Bronchial epithelial cell (primary cell): ENCODE data around the gene DNPH1. TPM values are rescaled to one million over a fixed set of nuclear protein-coding genes. Genes with fewer than 3 reads are reported as not detected.

Source experiments
- DNase-seq: peaks from one replicate; pipeline ENCODE4 v3.0.0-alpha.2; 2010; ENCODE audit warnings: low read depth
- FAIRE-seq: peaks from 2 replicates; lab custom pipeline; 2011; peaks lifted over from hg19 to GRCh38; lab: Jason Lieb, UNC
- H3K27me3 ChIP-seq: 2 replicates; pipeline ENCODE4 v1.5.1; 2011; ENCODE audit warnings: low read length; ENCODE audit not compliant: control insufficient read depth, insufficient read depth
- H3K36me3 ChIP-seq: 2 replicates; pipeline ENCODE4 v1.5.1; 2011; ENCODE audit warnings: low read length; ENCODE audit not compliant: control insufficient read depth, insufficient read depth
- H3K4me3 ChIP-seq: 2 replicates; pipeline ENCODE4 v1.5.1; 2011; ENCODE audit warnings: mild to moderate bottlenecking, low read depth, low read length, control low read depth
- total RNA-seq: library from RNA; depleted of rRNA; stranded (reverse); fragments of >200 nt; gene quantifications from 2 replicates; pipeline ENCODE4 v1.2.1, GENCODE V29; 2014
- TF ChIP-seq, protein P1 (sequence below): IDR thresholded peaks from 2 replicates; pipeline ENCODE4 v1.5.1; 2011; ENCODE audit warnings: mild to moderate bottlenecking, moderate library complexity, low read length, control low read depth, inconsistent platforms; ENCODE audit not compliant: insufficient read depth, severe bottlenecking

The DNPH1 gene
- total RNA-seq, 1 donor from 2014 or later = 59.8 TPM

DNA sequence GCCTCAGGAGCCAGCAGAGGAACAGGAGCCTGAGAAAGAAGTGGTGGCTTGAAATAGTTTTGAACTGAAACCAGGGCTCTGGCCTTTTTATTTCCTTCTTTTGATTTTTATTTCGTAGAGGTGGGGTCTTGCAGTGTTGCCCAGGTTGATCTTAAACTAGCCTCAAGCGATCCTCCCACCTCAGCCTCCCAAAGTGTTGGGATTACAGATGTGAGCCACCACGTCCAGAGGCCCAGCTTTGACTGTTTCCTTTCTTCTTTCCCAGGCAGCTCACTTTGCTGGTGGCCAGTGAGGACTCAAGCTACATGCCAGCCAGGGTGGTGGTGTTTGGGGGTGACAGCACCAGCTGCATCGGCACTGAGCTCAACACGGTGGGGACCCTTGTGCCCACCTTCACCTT lies 26.8 kb downstream of the DNPH1 start:
- H3K4me3 ChIP-seq = no peak overlapping the region
- FAIRE-seq = no peak
- H3K36me3 ChIP-seq = peaks cover 32% of the 10 kb centered on the region
- TF ChIP-seq, protein P1, sequence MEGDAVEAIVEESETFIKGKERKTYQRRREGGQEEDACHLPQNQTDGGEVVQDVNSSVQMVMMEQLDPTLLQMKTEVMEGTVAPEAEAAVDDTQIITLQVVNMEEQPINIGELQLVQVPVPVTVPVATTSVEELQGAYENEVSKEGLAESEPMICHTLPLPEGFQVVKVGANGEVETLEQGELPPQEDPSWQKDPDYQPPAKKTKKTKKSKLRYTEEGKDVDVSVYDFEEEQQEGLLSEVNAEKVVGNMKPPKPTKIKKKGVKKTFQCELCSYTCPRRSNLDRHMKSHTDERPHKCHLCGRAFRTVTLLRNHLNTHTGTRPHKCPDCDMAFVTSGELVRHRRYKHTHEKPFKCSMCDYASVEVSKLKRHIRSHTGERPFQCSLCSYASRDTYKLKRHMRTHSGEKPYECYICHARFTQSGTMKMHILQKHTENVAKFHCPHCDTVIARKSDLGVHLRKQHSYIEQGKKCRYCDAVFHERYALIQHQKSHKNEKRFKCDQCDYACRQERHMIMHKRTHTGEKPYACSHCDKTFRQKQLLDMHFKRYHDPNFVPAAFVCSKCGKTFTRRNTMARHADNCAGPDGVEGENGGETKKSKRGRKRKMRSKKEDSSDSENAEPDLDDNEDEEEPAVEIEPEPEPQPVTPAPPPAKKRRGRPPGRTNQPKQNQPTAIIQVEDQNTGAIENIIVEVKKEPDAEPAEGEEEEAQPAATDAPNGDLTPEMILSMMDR = no peak
- DNase-seq = no peak
- H3K27me3 ChIP-seq = no peaks in the 10 kb centered on the region

DNA sequence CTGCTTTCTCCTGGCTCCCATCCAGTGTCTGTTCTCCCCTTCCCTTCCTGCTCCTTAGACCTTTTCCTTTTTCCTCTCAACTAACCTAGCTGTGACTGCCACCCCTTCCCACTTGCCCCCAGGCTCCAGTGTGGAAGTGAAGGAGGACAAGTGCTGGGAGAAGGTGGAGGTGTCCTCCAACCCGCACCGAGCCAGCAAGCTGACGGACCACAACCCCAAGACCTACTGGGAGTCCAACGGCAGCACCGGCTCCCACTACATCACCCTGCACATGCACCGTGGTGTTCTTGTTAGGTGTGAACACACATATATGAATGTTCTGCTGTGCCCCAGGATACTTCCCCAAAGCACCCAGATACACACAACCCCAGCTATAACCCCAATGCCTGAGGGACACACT lies 28.7 kb downstream of the DNPH1 start:
- DNase-seq (no peak), FAIRE-seq (no peak)
- Histone ChIP-seq H3K27me3 (no peaks in the 10 kb centered on the region), H3K36me3 (peaks cover 33% of the 10 kb centered on the region), H3K4me3 (no peak overlapping the region)
- TF ChIP-seq, protein P1 = no peak

DNA sequence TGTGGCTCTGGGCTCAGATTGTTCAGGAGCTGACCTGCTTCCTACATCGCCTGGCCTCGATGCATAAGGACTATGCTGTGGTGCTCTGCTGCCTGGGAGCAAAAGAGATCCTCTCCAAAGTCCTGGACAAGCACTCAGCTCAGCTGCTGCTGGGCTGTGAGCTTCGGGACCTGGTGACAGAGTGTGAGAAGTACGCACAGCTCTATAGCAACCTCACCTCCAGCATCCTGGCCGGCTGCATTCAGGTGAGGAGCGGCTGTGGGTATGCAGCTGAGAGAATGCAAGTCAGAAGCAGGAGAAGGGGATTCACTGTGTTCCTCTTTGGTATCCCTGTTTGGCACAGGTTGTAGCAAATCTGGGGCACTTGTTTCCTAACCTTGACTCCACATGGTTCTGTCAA lies 29.4 kb downstream of the DNPH1 start:
- Histone ChIP-seq H3K4me3 (no peak overlapping the region), H3K27me3 (no peaks in the 10 kb centered on the region), H3K36me3 (peaks cover 32% of the 10 kb centered on the region)
- TF ChIP-seq, protein P1 = no peak
- DNase-seq = no peak
- FAIRE-seq = no peak

DNA sequence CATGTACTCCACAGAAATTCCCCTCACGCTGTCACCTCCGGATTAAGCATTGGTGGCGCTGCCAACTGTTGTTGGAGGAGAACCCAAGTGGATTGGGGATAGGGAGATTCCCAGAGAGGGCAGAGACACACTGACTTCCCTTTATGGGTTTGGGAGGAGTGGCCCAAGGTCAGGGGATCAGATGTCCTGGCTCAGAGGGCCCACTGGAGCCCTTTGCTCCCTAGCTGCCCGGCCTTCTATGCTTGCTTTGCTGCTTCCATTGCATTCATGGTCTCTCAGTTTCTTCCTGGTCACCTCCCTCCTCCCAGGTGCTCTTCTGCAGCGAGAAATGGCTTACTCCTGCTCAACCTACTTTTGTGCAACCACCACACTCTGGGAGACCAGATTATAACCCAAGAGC lies 32.9 kb downstream of the DNPH1 start:
- Histone ChIP-seq H3K36me3 (peaks cover 23% of the 10 kb centered on the region), H3K27me3 (no peaks in the 10 kb centered on the region), H3K4me3 (no peak overlapping the region)
- TF ChIP-seq, protein P1 = no peak
- no peak for FAIRE-seq
- no peak for DNase-seq

DNA sequence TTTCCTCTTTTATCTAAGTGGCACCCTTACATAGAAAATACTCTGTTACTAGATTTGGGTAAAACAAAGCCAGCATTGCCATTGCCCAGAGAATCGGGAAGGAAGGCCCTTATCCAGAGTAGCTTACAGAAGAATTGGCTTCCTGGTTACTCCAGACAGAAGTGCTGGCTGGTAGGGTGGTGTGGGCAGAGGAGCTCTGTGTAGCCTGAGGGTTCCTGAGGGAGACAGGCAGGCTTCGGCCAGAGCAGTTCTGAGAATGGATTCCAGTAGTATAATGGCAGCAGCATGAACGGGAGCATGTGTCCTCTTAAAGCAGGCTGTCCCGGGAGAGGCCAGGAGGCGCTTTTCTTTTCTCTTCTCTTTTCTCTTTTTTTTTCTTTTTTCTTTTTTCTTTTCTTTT lies 35.4 kb downstream of the DNPH1 start:
- H3K36me3 ChIP-seq = peaks cover 14% of the 10 kb centered on the region

DNA sequence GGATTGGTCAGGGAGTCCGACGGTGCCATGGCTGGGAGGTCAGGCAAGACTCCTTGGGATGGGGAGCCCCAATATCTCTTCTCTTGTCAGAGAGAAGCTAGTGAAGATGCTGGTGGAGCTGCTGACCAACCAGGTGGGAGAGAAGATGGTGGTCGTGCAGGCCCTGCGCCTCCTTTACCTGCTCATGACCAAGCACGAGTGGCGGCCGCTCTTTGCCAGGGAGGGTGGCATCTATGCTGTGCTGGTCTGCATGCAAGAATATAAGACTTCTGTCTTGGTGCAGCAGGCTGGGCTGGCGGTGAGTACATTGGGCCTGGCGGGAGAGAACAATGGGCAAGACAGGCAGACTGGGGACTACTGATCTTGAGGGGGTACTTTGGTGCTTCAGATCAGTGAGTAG lies 36.4 kb downstream of the DNPH1 start:
- TF ChIP-seq, protein P1 = no peak
- no peaks in the 10 kb centered on the region for H3K27me3 ChIP-seq
- peaks cover 17% of the 10 kb centered on the region for H3K36me3 ChIP-seq
- no peak overlapping the region for H3K4me3 ChIP-seq
- no peak for FAIRE-seq
- DNase-seq = no peak

More for the DNA sequence above, 35.4 kb downstream of the DNPH1 start:
- Histone ChIP-seq H3K4me3 (no peak overlapping the region), H3K27me3 (no peaks in the 10 kb centered on the region)
- FAIRE-seq (no peak), DNase-seq (no peak)
- TF ChIP-seq, protein P1 = no peak
